Measurements from ENCODE around the gene FRMPD2. TPM values are rescaled to one million over a fixed set of nuclear protein-coding genes. Genes with fewer than 3 reads are reported as not detected.

Gene FRMPD2
- total RNA-seq, 2 experiments from 2014 or later: not detected

- Histone ChIP-seq H3K36me3 (ENCODE audit: insufficient read depth, low read length) (no peaks in the 10 kb centered on the region), H3K27ac (ENCODE audit: low read depth in 1 of 2, low read length in 2 of 2) (no peak overlapping the region), H3K4me3 (ENCODE audit: low read length) (no peak overlapping the region), H3K4me1 (ENCODE audit: insufficient read depth, low read length) (no peaks in the 10 kb centered on the region), H3K9me3 (ENCODE audit: control insufficient read depth in 1 of 2, insufficient read depth in 1 of 2, low read length in 2 of 2) (no peaks in the 10 kb centered on the region), H3K27me3 (ENCODE audit: control insufficient read depth in 1 of 2, insufficient read depth in 2 of 2, low read length in 2 of 2) (no peaks in the 10 kb centered on the region)
- ChIA-PET CTCF (no interaction called here), POLR2A (no interaction called here)
- no peaks in the 10 kb centered on the region for H3K36me3 Mint-ChIP-seq (ENCODE audit: low read depth)
- no peak overlapping the region for H3K27ac Mint-ChIP-seq
- H3K9me3 Mint-ChIP-seq: no peaks in the 10 kb centered on the region
- no peaks in the 10 kb centered on the region for H3K27me3 Mint-ChIP-seq
- intact Hi-C loops (cut with DNase I, micrococcal nuclease): loop anchor here in 1 of 2 experiments (10.0 kb wide), 1 partner anchor 1679 kb away; the partner anchor contains the start of gene GPRIN2
- no peak for TF ChIP-seq CTCF (IDR thresholded peaks at IDR 0.05)
- ATAC-seq (ENCODE audit: poor library complexity): no peak
- no peak for DNase-seq
- no peak overlapping the region for H3K4me3 Mint-ChIP-seq
- H3K4me1 Mint-ChIP-seq (ENCODE audit: low read depth): no peaks in the 10 kb centered on the region
These were observed 40.2 kb downstream of the FRMPD2 start for GRCh38 chr10:48234295-48234694.

- Histone ChIP-seq H3K27me3 (ENCODE audit: control insufficient read depth in 1 of 2, insufficient read depth in 2 of 2, low read length in 2 of 2) (no peaks in the 10 kb centered on the region), H3K4me3 (ENCODE audit: low read length) (no peak overlapping the region), H3K4me1 (ENCODE audit: insufficient read depth, low read length) (no peaks in the 10 kb centered on the region), H3K36me3 (ENCODE audit: insufficient read depth, low read length) (no peaks in the 10 kb centered on the region), H3K9me3 (ENCODE audit: control insufficient read depth in 1 of 2, insufficient read depth in 1 of 2, low read length in 2 of 2) (no peaks in the 10 kb centered on the region), H3K27ac (ENCODE audit: low read depth in 1 of 2, low read length in 2 of 2) (no peak overlapping the region)
- Mint-ChIP-seq H3K36me3 (ENCODE audit: low read depth) (no peaks in the 10 kb centered on the region), H3K27ac (no peak overlapping the region), H3K4me1 (ENCODE audit: low read depth) (no peaks in the 10 kb centered on the region), H3K4me3 (no peak overlapping the region), H3K9me3 (no peaks in the 10 kb centered on the region), H3K27me3 (no peaks in the 10 kb centered on the region)
- ATAC-seq (ENCODE audit: poor library complexity): no peak
- ChIA-PET POLR2A (no interaction called here), CTCF (no interaction called here)
- no peak for TF ChIP-seq CTCF (IDR thresholded peaks at IDR 0.05)
- intact Hi-C loops (cut with DNase I, micrococcal nuclease): loop anchor here in 1 of 2 experiments (10.0 kb wide), 1 partner anchor 1679 kb away; the partner anchor contains the start of gene GPRIN2
- no peak for DNase-seq
These were observed 40.9 kb downstream of the FRMPD2 start for GRCh38 chr10:48233559-48234005.

DNA sequence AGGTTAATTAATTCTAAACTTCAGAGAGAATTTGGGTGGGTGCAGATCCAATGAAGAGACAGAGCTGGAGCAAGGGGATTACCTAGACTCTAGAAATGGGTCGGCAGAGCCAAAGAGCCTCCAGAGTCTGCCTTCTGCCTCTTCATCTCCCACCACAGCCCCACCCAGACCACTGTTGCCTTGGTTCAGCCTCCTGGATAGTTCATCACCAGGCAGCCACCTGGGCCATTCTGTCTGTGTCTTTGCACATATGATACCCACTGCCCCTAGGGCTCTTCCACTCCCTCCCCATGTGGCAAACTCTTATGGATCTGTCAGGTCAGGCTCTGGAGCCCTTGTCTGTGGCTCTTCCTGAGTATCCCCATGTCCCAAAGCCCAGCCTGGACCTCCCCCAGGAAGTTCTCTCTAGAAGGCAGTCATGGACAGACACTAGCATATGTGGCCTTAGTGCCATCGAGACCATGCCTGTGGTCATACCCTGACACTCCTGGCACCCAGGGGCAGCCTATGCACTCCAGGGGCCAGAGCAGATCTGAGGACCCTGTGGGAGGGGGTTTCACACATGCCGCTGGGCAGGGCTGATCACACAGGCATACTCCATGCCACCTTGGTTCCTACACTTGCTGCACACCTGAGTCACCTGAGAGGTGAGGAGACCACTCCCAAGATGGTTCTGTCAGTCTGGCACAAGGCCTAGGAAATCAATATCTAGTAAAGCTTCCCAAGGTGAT is 41.6 kb downstream of the FRMPD2 start:
- Mint-ChIP-seq H3K27ac (no peak overlapping the region), H3K36me3 (ENCODE audit: low read depth) (no peaks in the 10 kb centered on the region), H3K4me1 (ENCODE audit: low read depth) (no peaks in the 10 kb centered on the region), H3K27me3 (no peaks in the 10 kb centered on the region), H3K4me3 (no peak overlapping the region), H3K9me3 (no peaks in the 10 kb centered on the region)
- ChIA-PET CTCF (no interaction called here), POLR2A (no interaction called here)
- Histone ChIP-seq H3K4me3 (ENCODE audit: low read length) (no peak overlapping the region), H3K27ac (ENCODE audit: low read depth in 1 of 2, low read length in 2 of 2) (no peak overlapping the region), H3K9me3 (ENCODE audit: control insufficient read depth in 1 of 2, insufficient read depth in 1 of 2, low read length in 2 of 2) (no peaks in the 10 kb centered on the region), H3K27me3 (ENCODE audit: control insufficient read depth in 1 of 2, insufficient read depth in 2 of 2, low read length in 2 of 2) (no peaks in the 10 kb centered on the region), H3K36me3 (ENCODE audit: insufficient read depth, low read length) (no peaks in the 10 kb centered on the region), H3K4me1 (ENCODE audit: insufficient read depth, low read length) (no peaks in the 10 kb centered on the region)
- TF ChIP-seq CTCF (IDR thresholded peaks at IDR 0.05): no peak
- intact Hi-C loops (cut with DNase I, micrococcal nuclease): loop anchor here in 1 of 2 experiments (10.0 kb wide), 1 partner anchor 1678 kb away; the partner anchor contains the start of gene GPRIN2
- DNase-seq (no peak), ATAC-seq (ENCODE audit: poor library complexity) (no peak)

Data from CD4-positive, alpha-beta T cell (primary cell).